Measurements from ENCODE around the gene TMEM184A.

DNA sequence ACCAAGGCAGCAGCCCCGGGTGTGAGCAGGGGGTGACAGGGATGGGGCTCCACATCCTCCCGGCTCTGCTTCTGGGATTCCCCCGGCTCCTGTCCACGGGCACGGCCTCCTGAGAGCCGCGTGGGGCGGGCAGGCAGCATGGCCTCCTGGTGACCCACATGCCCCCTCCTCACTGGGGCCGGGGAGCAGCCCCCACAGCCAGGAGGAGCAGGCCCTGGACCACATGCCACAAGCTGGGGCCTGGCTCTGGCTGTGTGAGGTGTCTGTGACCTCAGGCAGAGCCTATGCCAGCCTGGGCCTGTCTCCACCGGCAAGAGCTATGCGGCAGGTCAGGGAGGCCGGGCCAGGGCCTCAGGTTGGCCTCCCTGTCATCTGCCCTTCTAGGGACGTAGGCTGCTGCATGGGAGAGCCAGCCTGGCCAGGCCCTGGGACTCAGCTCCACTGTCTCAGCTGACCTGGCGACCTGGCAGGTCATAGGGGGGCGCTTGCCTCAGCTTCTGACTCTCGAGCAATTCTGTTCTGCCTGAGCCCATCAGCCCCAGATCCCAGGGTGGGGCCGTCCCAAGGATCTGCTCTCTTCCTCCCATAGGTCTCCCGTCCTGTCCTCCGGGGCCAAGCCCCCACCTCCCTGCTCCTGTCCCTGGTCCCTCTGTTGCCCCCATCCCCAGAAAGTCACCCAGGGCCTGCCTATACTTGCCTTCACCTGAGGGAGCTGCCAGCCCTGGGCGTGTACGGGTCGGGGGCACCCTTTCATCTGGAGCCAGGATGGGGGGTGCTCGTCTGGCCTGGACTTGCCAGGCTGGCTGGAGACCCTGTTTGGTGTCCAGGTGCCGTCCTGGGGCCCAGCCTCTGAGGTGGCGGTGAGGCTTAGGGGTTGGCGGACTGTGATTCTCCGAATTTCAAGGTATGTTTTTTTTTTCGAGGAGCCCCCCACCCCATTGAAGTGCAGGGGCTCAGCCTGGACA lies 3.9 kb upstream of the TMEM184A start:
- TF ChIP-seq CTCF (IDR thresholded peaks at IDR 0.05) (no peak), EZH2 (IDR thresholded peaks at IDR 0.05; ENCODE audit: borderline replicate concordance, insufficient read depth, low read depth, low read length, poor library complexity, severe bottlenecking) (no peak)

Measured in B cell (primary cell).